GM21576 (cell line): ENCODE data around the gene ADAP1.
"Not testable (repeated sequence)": the region's sequence is repeated elsewhere in the genome, so short reads cannot be mapped to it uniquely, and the experiment has no call there.

Source experiments
- ATAC-seq: cut with Tn5 transposase; IDR thresholded peaks from one replicate; pipeline ENCODE4 v1.9.1; 2021; ENCODE audit warnings: mild to moderate bottlenecking, moderate library complexity; ENCODE audit not compliant: unreplicated experiment

The ADAP1 gene

GRCh38 chr7:975702-976473 lies 21.4 kb upstream of the ADAP1 start:
- ATAC-seq = no peak

- peak; percentile 69 for ATAC-seq
These were observed 20.6 kb upstream of the ADAP1 start, which contains the start of gene COX19 for GRCh38 chr7:974820-975681. Gene COX19 (minus strand): TSS chr7:975549. CDS start chr7:975509, 40 bp downstream.

- no peak for ATAC-seq
These were observed 19.7 kb upstream of the ADAP1 start for GRCh38 chr7:974172-974571.

- ATAC-seq = no peak
These were observed 18.8 kb upstream of the ADAP1 start for GRCh38 chr7:973312-973711.

- ATAC-seq = no peak
These were observed 18.3 kb upstream of the ADAP1 start for GRCh38 chr7:972676-973309.

- ATAC-seq = no peak
These were observed 17.6 kb upstream of the ADAP1 start for GRCh38 chr7:972110-972509.

- no peak for ATAC-seq
These were observed 16.3 kb upstream of the ADAP1 start for GRCh38 chr7:970744-971143.

- ATAC-seq = no peak
These were observed 14.9 kb upstream of the ADAP1 start for GRCh38 chr7:969403-969802.

GRCh38 chr7:968205-969105 lies 14.0 kb upstream of the ADAP1 start:
- no peak for ATAC-seq

- no peak for ATAC-seq
These were observed 13.0 kb upstream of the ADAP1 start for GRCh38 chr7:967361-968082.

GRCh38 chr7:966291-967069 lies 12.0 kb upstream of the ADAP1 start:
- ATAC-seq = no peak

GRCh38 chr7:964401-965231 lies 10.1 kb upstream of the ADAP1 start:
- no peak for ATAC-seq

- no peak for ATAC-seq
These were observed 9.0 kb upstream of the ADAP1 start for GRCh38 chr7:963236-964078.

- no peak for ATAC-seq
These were observed 8.1 kb upstream of the ADAP1 start for GRCh38 chr7:962401-963081.

GRCh38 chr7:961546-962400 lies 7.3 kb upstream of the ADAP1 start:
- ATAC-seq = no peak

- not testable (repeated sequence) for ATAC-seq
These were observed 6.5 kb upstream of the ADAP1 start for GRCh38 chr7:960972-961371.
